Retinal pigment epithelial cell (primary cell): ENCODE data around the gene ATP4A.
"Not testable (repeated sequence)": the region's sequence is repeated elsewhere in the genome, so short reads cannot be mapped to it uniquely, and the experiment has no call there.

Experiments used
- DNase-seq: peaks from one replicate; pipeline ENCODE4 v3.0.0-alpha.2; 2010; ENCODE audit warnings: low read depth
- H3K4me3 ChIP-seq: 2 replicates; pipeline ENCODE4 v1.5.1; 2011; ENCODE audit warnings: mild to moderate bottlenecking, low read length, control low read depth, moderate library complexity
- TF ChIP-seq, protein P1 (sequence below): conservative IDR thresholded peaks from 2 replicates; pipeline ENCODE4 v1.5.1; 2011; ENCODE audit warnings: low read depth, low read length, control low read depth, inconsistent platforms

The ATP4A gene

DNA sequence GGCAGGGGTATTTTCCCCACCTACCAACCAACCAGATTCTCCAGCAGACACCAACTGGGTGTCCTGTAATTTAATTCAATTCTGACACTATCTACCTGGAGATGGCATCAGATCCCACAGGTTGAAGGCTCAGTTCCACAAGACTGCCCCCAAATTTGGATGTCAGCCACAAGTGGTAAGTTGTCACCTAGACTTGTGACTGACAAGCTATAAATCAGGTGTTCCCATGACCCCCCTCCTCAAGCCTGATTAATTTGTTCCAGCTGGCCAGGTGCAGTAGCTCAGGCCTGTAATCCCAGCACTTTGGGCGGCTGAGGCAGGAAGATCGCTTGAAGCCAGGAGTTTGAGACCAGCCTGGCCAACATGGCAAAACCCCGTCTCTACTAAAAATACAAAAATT is 38.5 kb upstream of the ATP4A start:
- TF ChIP-seq, protein P1, sequence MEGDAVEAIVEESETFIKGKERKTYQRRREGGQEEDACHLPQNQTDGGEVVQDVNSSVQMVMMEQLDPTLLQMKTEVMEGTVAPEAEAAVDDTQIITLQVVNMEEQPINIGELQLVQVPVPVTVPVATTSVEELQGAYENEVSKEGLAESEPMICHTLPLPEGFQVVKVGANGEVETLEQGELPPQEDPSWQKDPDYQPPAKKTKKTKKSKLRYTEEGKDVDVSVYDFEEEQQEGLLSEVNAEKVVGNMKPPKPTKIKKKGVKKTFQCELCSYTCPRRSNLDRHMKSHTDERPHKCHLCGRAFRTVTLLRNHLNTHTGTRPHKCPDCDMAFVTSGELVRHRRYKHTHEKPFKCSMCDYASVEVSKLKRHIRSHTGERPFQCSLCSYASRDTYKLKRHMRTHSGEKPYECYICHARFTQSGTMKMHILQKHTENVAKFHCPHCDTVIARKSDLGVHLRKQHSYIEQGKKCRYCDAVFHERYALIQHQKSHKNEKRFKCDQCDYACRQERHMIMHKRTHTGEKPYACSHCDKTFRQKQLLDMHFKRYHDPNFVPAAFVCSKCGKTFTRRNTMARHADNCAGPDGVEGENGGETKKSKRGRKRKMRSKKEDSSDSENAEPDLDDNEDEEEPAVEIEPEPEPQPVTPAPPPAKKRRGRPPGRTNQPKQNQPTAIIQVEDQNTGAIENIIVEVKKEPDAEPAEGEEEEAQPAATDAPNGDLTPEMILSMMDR = no peak

GRCh38 chr19:35596366-35596999 is 33.0 kb upstream of the ATP4A start:
- TF ChIP-seq, protein P1 = no peak
- DNase-seq = no peak
- no peak overlapping the region for H3K4me3 ChIP-seq

More for the DNA sequence above, 38.5 kb upstream of the ATP4A start:
- no peak overlapping the region for H3K4me3 ChIP-seq
- DNase-seq = no peak

- DNase-seq = no peak
- TF ChIP-seq, protein P1 = no peak
- H3K4me3 ChIP-seq = no peak overlapping the region
Measured at GRCh38 chr19:35595928-35596327, 32.5 kb upstream of the ATP4A start.

- H3K4me3 ChIP-seq, DNase-seq: not testable (repeated sequence)
Measured at GRCh38 chr19:35595026-35595425, 31.6 kb upstream of the ATP4A start.

GRCh38 chr19:35592226-35592625 is 28.8 kb upstream of the ATP4A start:
- H3K4me3 ChIP-seq = no peak overlapping the region
- TF ChIP-seq, protein P1 = peak; percentile 64
- peak; percentile 13 for DNase-seq

GRCh38 chr19:35590875-35591274 is 27.4 kb upstream of the ATP4A start:
- no peak overlapping the region for H3K4me3 ChIP-seq
- DNase-seq = no peak
- TF ChIP-seq, protein P1 = no peak

- no peak overlapping the region for H3K4me3 ChIP-seq
- TF ChIP-seq, protein P1 = no peak
- no peak for DNase-seq
Measured at GRCh38 chr19:35587321-35587720, 23.9 kb upstream of the ATP4A start.
